Activated CD4-positive, alpha-beta memory T cell treated with anti-CD3 and anti-CD28 coated beads for 36 hours (primary cell): ENCODE results near the gene CREB3L4. TPM values are rescaled to one million over a fixed set of nuclear protein-coding genes. Genes with fewer than 3 reads are reported as not detected.

Experiments
- CTCF ChIA-PET: fragments of 350-600 bp; sonication (Branson Sonifier 250); formaldehyde crosslinking; loops from one replicate; lab custom pipeline; 2021; ENCODE audit warnings: antibody characterized with exemption, inconsistent platforms; lab: Charles Lee
- POLR2A ChIA-PET: fragments of 350-600 bp; sonication (Branson Sonifier 250); formaldehyde crosslinking; loops from one replicate; lab custom pipeline; 2021; ENCODE audit warnings: antibody characterized with exemption; lab: Charles Lee
- DNase-seq: peaks from one replicate; pipeline ENCODE4 v3.0.0-alpha.2; 2020
- H3K27ac Mint-ChIP-seq: one replicate; pipeline ENCODE4 v1.8.0; 2021; ENCODE audit warnings: mixed read lengths
- H3K27me3 Mint-ChIP-seq: one replicate; pipeline ENCODE4 v1.8.0; 2021; ENCODE audit warnings: mixed read lengths
- H3K36me3 Mint-ChIP-seq: one replicate; pipeline ENCODE4 v1.8.0; 2021; ENCODE audit warnings: mixed read lengths
- H3K4me1 Mint-ChIP-seq: one replicate; pipeline ENCODE4 v1.8.0; 2021; ENCODE audit warnings: low read depth, mixed read lengths
- H3K4me3 Mint-ChIP-seq: one replicate; pipeline ENCODE4 v1.8.0; 2021; ENCODE audit warnings: mild to moderate bottlenecking, mixed read lengths
- H3K9me3 Mint-ChIP-seq: one replicate; pipeline ENCODE4 v1.8.0; 2021; ENCODE audit warnings: mixed read lengths
- intact Hi-C: fragments of 100-400 bp; cut with micrococcal nuclease; formaldehyde crosslinking; loops from one replicate; pipeline ENCODE4 v1.15.1; 2023
- total RNA-seq, 2 experiments: library from RNA; stranded (reverse); gene quantifications; one replicate each; pipeline ENCODE4 v1.2.3, GENCODE V29; 2021

CREB3L4 gene
- total RNA-seq, 2 experiments from 2014 or later, result 8.5 to 8.7 TPM

DNA sequence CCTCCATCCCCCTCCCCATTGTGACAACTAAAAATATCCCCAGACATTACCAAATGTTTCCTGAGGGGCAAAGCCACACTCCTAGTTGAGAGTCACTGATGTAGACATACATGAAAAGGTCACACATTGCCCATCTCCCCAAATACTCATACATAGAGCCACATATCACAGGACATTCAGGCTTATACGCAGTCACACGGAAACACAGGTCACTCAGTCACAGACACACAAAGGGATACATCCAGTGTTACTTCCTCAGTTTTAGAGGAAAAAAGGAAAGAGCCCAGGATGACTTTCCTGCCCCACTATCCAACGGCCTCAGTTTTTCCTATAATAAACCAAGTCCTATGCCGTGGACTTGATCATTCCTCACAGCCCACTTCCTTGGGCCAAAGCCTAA, 6.3 kb upstream of the CREB3L4 start:
- Mint-ChIP-seq H3K36me3 (peaks cover 28% of the 10 kb centered on the region), H3K4me1 (peaks cover 49% of the 10 kb centered on the region), H3K27me3 (no peaks in the 10 kb centered on the region), H3K9me3 (no peaks in the 10 kb centered on the region), H3K27ac (peak overlapping the region; percentile 85), H3K4me3 (peak overlapping the region; percentile 76)
- ChIA-PET CTCF (interaction anchor here (1.4 kb wide), 1 partner anchor 15 kb away, joined by 3 read pairs; the partner anchor contains the start of gene DENND4B), POLR2A (interaction anchor here (0.9 to 1.0 kb wide), 2 partner anchors 12 to 29 kb away, joined by 3 read pairs; partner anchors contain the start of gene RPS27)
- intact Hi-C loops, result loop anchor here (10.0 kb wide), 3 partner anchors 313 to 473 kb away; partner anchors contain the start of genes HAX1, S100A3, S100A4 and S100A5
- DNase-seq, result no peak

DNA sequence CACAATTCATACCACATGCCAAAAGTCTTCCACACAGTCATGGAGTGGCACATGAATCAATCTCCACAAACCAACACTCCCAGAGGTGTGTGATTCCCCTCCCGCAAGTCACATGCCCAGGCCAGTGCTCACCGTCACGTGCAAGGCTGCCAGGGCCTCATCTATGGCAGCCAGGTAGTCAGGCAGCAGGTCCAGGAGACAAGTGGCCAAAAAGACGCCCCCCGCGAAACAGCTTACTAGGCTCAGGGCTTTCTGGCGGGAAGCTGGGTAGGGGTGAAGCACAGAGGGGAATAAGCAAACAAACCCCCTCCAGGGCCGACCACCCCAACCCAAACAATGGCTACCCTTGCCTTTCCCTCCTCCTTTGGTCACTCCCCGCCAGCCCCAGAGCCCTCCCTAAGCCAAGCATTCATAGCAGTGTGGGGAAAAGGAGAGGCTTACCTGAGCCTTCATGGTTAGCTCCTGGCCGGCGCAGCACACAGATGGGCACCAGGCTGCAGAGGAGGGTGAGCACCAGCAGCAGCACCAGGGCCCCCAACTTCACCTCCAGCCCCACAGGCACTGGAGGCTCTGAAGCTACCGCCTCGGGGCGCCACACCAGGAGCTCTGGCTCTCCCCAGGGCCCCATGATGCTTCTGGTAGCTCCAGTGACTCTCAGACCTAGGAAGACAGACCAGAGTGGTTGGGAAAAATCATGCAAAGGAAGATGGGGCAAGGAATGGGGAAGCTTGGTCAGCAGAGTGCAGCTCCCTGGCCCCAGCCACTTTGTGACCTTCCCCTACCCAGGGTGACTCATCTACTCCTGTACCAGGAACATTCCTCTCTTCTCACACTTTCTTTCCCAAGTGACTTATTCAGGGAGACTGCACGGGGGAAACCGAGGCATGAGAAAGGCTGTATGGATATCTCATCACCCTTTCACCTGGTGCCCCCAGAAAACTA, 5.3 kb upstream of the CREB3L4 start:
- H3K27me3 Mint-ChIP-seq, result no peaks in the 10 kb centered on the region
- H3K9me3 Mint-ChIP-seq, result no peaks in the 10 kb centered on the region
- CTCF ChIA-PET, result interaction anchor here (2.6 to 2.7 kb wide), 2 partner anchors 17 to 24 kb away, joined by 18 to 20 read pairs; partner anchors contain the start of genes DENND4B and RAB13
- H3K4me1 Mint-ChIP-seq, result peaks cover 42% of the 10 kb centered on the region
- H3K4me3 Mint-ChIP-seq, result peak overlapping the region; percentile 76
- H3K36me3 Mint-ChIP-seq, result peaks cover 34% of the 10 kb centered on the region
- peak overlapping the region; percentile 85 for H3K27ac Mint-ChIP-seq
- intact Hi-C loops, result loop anchor here (10.0 kb wide), 3 partner anchors 312 to 472 kb away; partner anchors contain the start of genes HAX1, S100A3, S100A4 and S100A5
- DNase-seq, result peak; percentile 51
- POLR2A ChIA-PET, result interaction anchor here (0.7 to 2.8 kb wide), 10 partner anchors 11 to 258 kb away, joined by 3 to 19 read pairs (median 4); partner anchors contain the start of genes DENND4B, JTB, RPS27 and UBAP2L

DNA sequence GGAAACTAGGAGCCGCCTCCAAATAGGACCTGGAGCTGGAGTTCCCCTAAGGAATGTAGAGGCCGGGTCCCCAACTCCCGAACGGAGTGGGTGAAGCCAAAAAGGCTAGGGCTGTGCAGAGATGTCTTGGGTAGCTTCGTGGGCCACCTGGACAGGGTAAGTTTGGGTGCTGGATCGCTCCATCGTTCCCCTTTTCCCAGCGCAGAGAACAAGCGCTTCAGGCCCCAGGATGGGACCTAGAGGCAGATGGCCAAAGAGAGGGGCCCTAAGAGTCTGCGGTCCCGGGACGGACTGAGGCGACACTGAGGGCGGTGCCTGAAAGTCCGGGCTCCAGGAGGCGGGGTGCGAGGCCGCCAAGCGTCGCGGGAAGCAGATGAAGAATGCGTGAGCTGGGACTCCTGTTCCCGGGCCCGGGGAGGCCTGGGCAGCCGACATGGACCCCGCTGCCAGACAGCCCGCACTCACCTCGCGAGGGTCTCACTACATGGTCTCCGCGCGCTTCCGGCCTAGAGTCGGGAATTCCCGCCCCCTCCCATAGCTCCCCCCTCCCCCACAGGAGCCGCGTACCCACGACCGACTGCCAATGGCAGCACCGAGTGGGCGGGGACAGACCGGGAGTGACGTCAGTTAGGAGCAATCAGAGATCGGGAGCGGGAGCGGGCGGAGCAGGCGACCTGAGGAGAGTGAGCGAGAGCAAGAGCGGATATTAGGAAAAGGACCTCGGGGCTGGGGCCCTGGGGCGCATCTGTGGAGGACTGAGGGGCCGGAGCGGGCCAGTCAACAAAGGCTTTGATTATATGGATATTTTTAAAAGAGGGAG, 4.5 kb upstream of the CREB3L4 start, which contains the start of gene SLC39A1:
Gene SLC39A1, minus strand, starts transcription at position 508 of the 820 bp plus-strand sequence. CDS start 822 bp downstream, outside the sequence.
- intact Hi-C loops, result loop anchor here (10.0 kb wide), 3 partner anchors 312 to 472 kb away; partner anchors contain the start of genes HAX1, S100A3, S100A4 and S100A5
- Mint-ChIP-seq H3K4me3 (peak within 1 kb of the TSS; percentile 76), H3K9me3 (no peaks in the 10 kb centered on the region), H3K27ac (peak within 1 kb of the TSS; percentile 85), H3K27me3 (no peaks in the 10 kb centered on the region), H3K36me3 (peaks cover 30% of the 10 kb centered on the region), H3K4me1 (peaks cover 48% of the 10 kb centered on the region)
- DNase-seq, result peak; percentile 98
- POLR2A ChIA-PET, result interaction anchor here (0.7 to 2.8 kb wide), 9 partner anchors 10 to 257 kb away, joined by 3 to 19 read pairs (median 6); partner anchors contain the start of genes DENND4B, JTB, RPS27 and UBAP2L
- CTCF ChIA-PET, result interaction anchor here (0.9 to 2.7 kb wide), 3 partner anchors 14 to 23 kb away, joined by 4 to 20 read pairs (median 18); partner anchors contain the start of genes DENND4B, JTB and RAB13

DNA sequence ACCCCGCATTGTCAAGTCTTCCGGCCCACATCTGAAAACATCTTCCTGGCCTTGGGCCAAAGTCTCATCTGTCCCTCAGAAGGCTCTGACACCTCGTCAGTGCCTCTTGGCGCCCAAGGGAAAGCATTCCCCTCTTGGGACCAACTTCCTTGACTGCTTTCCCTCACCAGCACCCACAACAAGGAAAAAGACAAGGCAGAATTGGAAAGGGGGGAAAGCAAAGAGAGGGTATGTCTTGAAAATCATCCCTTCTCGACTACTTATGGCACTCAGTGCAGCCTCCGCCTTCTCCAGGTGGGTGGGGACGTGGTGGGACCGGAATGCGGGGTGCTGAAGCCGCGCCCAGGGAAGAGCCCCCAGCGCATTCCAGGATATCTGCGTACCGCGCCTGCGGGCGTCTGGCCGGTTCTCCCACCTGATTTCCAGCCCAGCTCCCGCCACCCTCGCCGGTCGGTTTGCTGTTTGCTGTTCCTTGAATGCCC, 3.8 kb upstream of the CREB3L4 start:
- Mint-ChIP-seq H3K36me3 (peaks cover 30% of the 10 kb centered on the region), H3K27ac (peak overlapping the region; percentile 85), H3K4me3 (peak overlapping the region; percentile 76), H3K27me3 (no peaks in the 10 kb centered on the region), H3K9me3 (no peaks in the 10 kb centered on the region), H3K4me1 (peaks cover 47% of the 10 kb centered on the region)
- intact Hi-C loops, result loop anchor here (10.0 kb wide), 3 partner anchors 311 to 471 kb away; partner anchors contain the start of genes HAX1, S100A3, S100A4 and S100A5
- no peak for DNase-seq
- ChIA-PET POLR2A (interaction anchor here (0.8 to 2.8 kb wide), 6 partner anchors 12 to 40 kb away, joined by 3 to 19 read pairs (median 8); partner anchors contain the start of genes DENND4B, JTB and RPS27), CTCF (interaction anchor here (0.9 to 2.7 kb wide), 3 partner anchors 14 to 22 kb away, joined by 4 to 20 read pairs (median 18); partner anchors contain the start of genes DENND4B, JTB and RAB13)

DNA sequence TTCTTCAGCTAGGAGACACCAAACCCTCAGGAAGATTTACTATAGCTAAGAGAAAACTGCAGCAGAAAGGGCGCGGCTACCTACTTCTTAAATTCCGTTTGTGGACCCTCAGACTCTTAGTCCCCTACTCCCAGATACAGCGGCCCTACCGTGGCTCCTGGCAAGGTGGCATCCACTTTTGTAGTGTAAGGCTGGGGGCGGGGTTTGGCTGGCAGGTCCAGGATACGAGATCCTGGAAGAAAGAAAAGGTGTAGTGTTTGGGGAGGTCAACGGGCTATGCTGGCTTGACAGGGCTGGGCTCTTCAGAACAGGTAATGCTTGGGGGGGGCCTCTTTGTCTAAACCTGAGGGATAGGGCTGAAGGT, 280 bp downstream of the CREB3L4 start:
- intact Hi-C loops, result loop anchor here (1.0 to 10.0 kb wide), 7 partner anchors 9 to 467 kb away; partner anchors contain the start of genes CRTC2, GATAD2B, HAX1 and JTB
- H3K36me3 Mint-ChIP-seq, result peaks cover 14% of the 10 kb centered on the region
- H3K9me3 Mint-ChIP-seq, result no peaks in the 10 kb centered on the region
- DNase-seq, result no peak
- CTCF ChIA-PET, result interaction anchor here (0.7 to 4.7 kb wide), 11 partner anchors 9 to 396 kb away, joined by 3 to 44 read pairs (median 3); partner anchors contain the start of genes CRTC2, DENND4B and JTB
- POLR2A ChIA-PET, result interaction anchor here (0.8 to 4.1 kb wide), 9 partner anchors 9 to 423 kb away, joined by 3 to 79 read pairs (median 6); partner anchors contain the start of genes DENND4B, GATAD2B, JTB and RAB13
- no peaks in the 10 kb centered on the region for H3K27me3 Mint-ChIP-seq
- peak overlapping the region; percentile 87 for H3K4me3 Mint-ChIP-seq
- peaks cover 42% of the 10 kb centered on the region for H3K4me1 Mint-ChIP-seq
- H3K27ac Mint-ChIP-seq, result peak overlapping the region; percentile 90

DNA sequence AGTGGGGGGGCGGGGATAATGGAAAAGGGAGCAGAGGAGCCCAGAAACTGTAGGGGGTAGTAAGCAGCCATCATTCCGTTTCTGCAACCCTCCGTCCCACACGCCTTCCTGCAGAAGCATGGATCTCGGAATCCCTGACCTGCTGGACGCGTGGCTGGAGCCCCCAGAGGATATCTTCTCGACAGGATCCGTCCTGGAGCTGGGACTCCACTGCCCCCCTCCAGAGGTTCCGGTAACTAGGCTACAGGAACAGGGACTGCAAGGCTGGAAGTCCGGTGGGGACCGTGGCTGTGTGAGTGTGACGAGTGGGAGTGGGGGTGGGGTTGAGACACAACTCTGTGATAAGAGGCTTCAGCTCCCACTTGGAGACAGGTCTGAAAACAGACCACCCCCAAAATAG, 706 bp downstream of the CREB3L4 start:
- ChIA-PET CTCF (interaction anchor here (1.2 to 4.7 kb wide), 4 partner anchors 9 to 170 kb away, joined by 3 to 44 read pairs (median 4); partner anchors contain the start of genes CRTC2 and JTB), POLR2A (interaction anchor here (0.9 to 4.1 kb wide), 5 partner anchors 8 to 423 kb away, joined by 3 to 79 read pairs (median 21); partner anchors contain the start of genes DENND4B, GATAD2B, JTB and S100A4)
- H3K4me3 Mint-ChIP-seq, result peak overlapping the region; percentile 87
- H3K4me1 Mint-ChIP-seq, result peaks cover 42% of the 10 kb centered on the region
- H3K9me3 Mint-ChIP-seq, result no peaks in the 10 kb centered on the region
- H3K27me3 Mint-ChIP-seq, result no peaks in the 10 kb centered on the region
- no peak for DNase-seq
- intact Hi-C loops, result loop anchor here (10.0 kb wide), 3 partner anchors 306 to 466 kb away; partner anchors contain the start of genes HAX1, S100A3, S100A4 and S100A5
- peaks cover 17% of the 10 kb centered on the region for H3K36me3 Mint-ChIP-seq
- peak overlapping the region; percentile 90 for H3K27ac Mint-ChIP-seq

DNA sequence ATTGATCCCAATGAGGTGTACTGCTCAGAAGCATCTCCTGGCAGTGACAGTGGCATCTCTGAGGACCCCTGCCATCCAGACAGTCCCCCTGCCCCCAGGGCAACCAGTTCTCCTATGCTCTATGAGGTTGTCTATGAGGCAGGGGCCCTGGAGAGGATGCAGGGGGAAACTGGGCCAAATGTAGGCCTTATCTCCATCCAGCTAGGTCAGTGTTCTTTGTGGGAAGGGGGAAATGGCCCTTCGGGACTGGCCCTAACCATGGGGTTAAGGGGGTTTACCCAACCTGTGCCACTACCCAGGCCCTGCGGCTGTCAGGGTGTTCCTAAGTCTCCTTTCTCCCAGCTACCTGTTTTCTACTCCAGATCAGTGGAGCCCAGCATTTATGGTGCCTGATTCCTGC, 1.3 kb downstream of the CREB3L4 start:
- Mint-ChIP-seq H3K9me3 (no peaks in the 10 kb centered on the region), H3K27me3 (no peaks in the 10 kb centered on the region), H3K36me3 (peaks cover 19% of the 10 kb centered on the region), H3K27ac (no peak overlapping the region), H3K4me1 (peaks cover 41% of the 10 kb centered on the region), H3K4me3 (no peak overlapping the region)
- ChIA-PET CTCF (interaction anchor here (1.0 to 4.7 kb wide), 3 partner anchors 9 to 23 kb away, joined by 3 to 44 read pairs (median 4); partner anchors contain the start of genes DENND4B and JTB), POLR2A (interaction anchor here (1.4 to 4.1 kb wide), 3 partner anchors 8 to 46 kb away, joined by 5 to 79 read pairs (median 21); partner anchors contain the start of genes GATAD2B, JTB and RPS27)
- no peak for DNase-seq
- intact Hi-C loops, result loop anchor here (10.0 kb wide), 3 partner anchors 306 to 466 kb away; partner anchors contain the start of genes HAX1, S100A3, S100A4 and S100A5

DNA sequence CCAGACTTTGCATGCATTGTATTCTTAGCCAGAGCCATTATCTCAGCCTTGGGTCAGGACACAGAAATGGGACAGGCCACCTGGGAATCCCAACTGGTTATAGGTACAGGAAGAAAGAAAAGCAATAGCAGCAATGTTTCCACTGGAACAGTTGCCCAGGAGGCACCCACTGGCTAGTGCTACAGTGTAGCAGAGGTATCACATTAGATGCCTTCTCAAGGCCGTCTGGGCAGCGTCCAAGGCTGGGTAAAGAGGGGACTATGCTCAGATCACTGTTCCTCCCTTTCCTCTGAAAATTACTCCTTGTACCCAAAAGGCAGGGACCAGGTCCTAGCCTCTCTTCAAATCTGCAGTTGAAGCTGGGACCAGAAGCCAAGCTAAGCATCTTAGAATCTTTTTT, 2.6 kb downstream of the CREB3L4 start:
- Mint-ChIP-seq H3K27me3 (no peaks in the 10 kb centered on the region), H3K4me3 (no peak overlapping the region), H3K36me3 (peaks cover 29% of the 10 kb centered on the region), H3K4me1 (peaks cover 37% of the 10 kb centered on the region), H3K27ac (no peak overlapping the region), H3K9me3 (no peaks in the 10 kb centered on the region)
- ChIA-PET CTCF (interaction anchor here (1.5 kb wide), 1 partner anchor 15 kb away, joined by 5 read pairs; no protein-coding TSS in a partner anchor), POLR2A (no interaction called here)
- intact Hi-C loops, result no loop called here
- DNase-seq, result no peak

DNA sequence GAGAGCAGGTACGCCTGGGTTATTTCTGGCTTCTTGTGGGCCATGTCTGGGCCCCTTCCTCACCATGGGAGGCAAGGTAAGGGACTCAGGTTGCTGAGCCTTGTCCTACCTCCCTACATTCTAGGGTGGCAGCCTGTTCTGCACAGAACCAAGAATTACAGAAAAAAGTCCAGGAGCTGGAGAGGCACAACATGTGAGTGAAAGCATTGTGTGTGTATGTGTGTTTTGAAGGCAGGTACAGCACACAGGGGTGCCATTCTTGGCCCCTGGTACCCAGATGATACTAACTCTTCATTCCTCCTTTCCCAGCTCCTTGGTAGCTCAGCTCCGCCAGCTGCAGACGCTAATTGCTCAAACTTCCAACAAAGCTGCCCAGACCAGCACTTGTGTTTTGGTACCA, 5.4 kb downstream of the CREB3L4 start:
- H3K36me3 Mint-ChIP-seq, result peaks cover 39% of the 10 kb centered on the region

DNA sequence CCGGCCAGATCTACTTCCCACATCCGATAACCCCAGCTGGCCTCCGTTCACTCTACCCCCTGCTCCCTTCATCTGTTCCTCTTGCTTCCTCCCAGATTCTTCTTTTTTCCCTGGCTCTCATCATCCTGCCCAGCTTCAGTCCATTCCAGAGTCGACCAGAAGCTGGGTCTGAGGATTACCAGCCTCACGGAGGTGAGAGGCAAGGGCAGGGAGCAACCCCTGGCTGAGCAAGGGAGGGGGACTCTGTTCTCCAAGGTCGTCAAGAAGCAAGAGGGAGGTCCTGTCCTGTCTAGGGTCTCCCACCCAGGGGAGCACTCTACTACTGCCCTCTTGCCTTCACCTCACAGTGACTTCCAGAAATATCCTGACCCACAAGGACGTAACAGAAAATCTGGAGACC, 5.8 kb downstream of the CREB3L4 start:
- no peak for DNase-seq
- Mint-ChIP-seq H3K9me3 (no peaks in the 10 kb centered on the region), H3K27me3 (no peaks in the 10 kb centered on the region), H3K27ac (no peak overlapping the region), H3K36me3 (peaks cover 39% of the 10 kb centered on the region), H3K4me1 (peaks cover 38% of the 10 kb centered on the region), H3K4me3 (no peak overlapping the region)
- intact Hi-C loops, result no loop called here
- CTCF ChIA-PET, result interaction anchor here (1.2 to 1.6 kb wide), 2 partner anchors 13 to 27 kb away, joined by 5 read pairs; partner anchors contain the start of genes DENND4B and RAB13
- POLR2A ChIA-PET, result interaction anchor here (0.8 to 2.3 kb wide), 2 partner anchors 11 to 17 kb away, joined by 3 to 7 read pairs; partner anchors contain the start of gene RPS27

More for the DNA sequence above, 5.4 kb downstream of the CREB3L4 start:
- intact Hi-C loops, result no loop called here
- no peak for DNase-seq
- Mint-ChIP-seq H3K4me3 (no peak overlapping the region), H3K27me3 (no peaks in the 10 kb centered on the region), H3K27ac (no peak overlapping the region), H3K4me1 (peaks cover 36% of the 10 kb centered on the region), H3K9me3 (no peaks in the 10 kb centered on the region)
- ChIA-PET CTCF (interaction anchor here (1.2 to 1.6 kb wide), 2 partner anchors 13 to 27 kb away, joined by 5 read pairs; partner anchors contain the start of genes DENND4B and RAB13), POLR2A (interaction anchor here (0.8 to 2.3 kb wide), 2 partner anchors 11 to 18 kb away, joined by 3 to 7 read pairs; partner anchors contain the start of gene RPS27)
